OCI-LY7 (cell line): ENCODE data around the gene MTHFD2L.

ENCODE experiments used
- CTCF ChIP-seq: fragments of 200-600 bp; sonication (generic); conservative IDR thresholded peaks from 2 replicates; pipeline ENCODE4 v1.5.1; 2014; ENCODE audit warnings: mild to moderate bottlenecking, antibody characterized with exemption, low read length, moderate library complexity, mixed read lengths
- EZH2phosphoT487 ChIP-seq: fragments of 200-600 bp; sonication (generic); IDR thresholded peaks from 2 replicates; pipeline ENCODE4 v1.6.1; 2018; ENCODE audit warnings: low read depth, borderline replicate concordance, mild to moderate bottlenecking, mixed run types, antibody characterized with exemption, low read length, moderate library complexity, mixed read lengths

- no peak for TF ChIP-seq CTCF
- TF ChIP-seq EZH2phosphoT487, result no peak
Observed at GRCh38 chr4:74132944-74133343, 25.0 kb upstream of the MTHFD2L start.
